Natural killer cell (primary cell): Measurements from ENCODE around the gene SLU7. TPM values are rescaled to one million over a fixed set of nuclear protein-coding genes. Genes with fewer than 3 reads are reported as not detected.
A peak's percentile ranks its signal among the peaks of the same experiment; 100 is the strongest.

Experiments
- ATAC-seq, 3 donors: fragments of 150-1000 bp in 2 of 3; fragments of 200-7000 bp in 1 of 3; cut with Tn5 transposase; 1 replicate in 1 of 3; 2 replicates in 2 of 3; pipeline ENCODE4 v1.10.0; 2021; ENCODE audit warnings: mild to moderate bottlenecking in 2 of 3, moderate library complexity in 2 of 3
- DNase-seq, 2 donors: peaks; one replicate each; pipeline versions ENCODE4 v3.0.0 to v3.0.0-alpha.2; 2013 to 2021; ENCODE audit warnings: mixed read lengths in 1 of 2
- H3K27ac ChIP-seq: one replicate; pipeline ENCODE4 v1.5.1; 2013; ENCODE audit warnings: mild to moderate bottlenecking, low read length
- H3K27me3 ChIP-seq: one replicate; pipeline ENCODE4 v1.6.1; 2013; ENCODE audit warnings: low read length; ENCODE audit not compliant: control insufficient read depth, insufficient read depth
- H3K36me3 ChIP-seq: one replicate; pipeline ENCODE4 v1.6.1; 2013; ENCODE audit warnings: low read length; ENCODE audit not compliant: control insufficient read depth, insufficient read depth
- H3K4me1 ChIP-seq: one replicate; pipeline ENCODE4 v1.6.1; 2013; ENCODE audit warnings: low read length; ENCODE audit not compliant: control insufficient read depth, insufficient read depth
- H3K4me3 ChIP-seq: one replicate; pipeline ENCODE4 v1.5.1; 2013; ENCODE audit warnings: low read length
- H3K9me3 ChIP-seq: one replicate; pipeline ENCODE4 v1.6.1; 2013; ENCODE audit warnings: low read length; ENCODE audit not compliant: control insufficient read depth, insufficient read depth
- H3K27ac Mint-ChIP-seq, 2 donors: one replicate each; pipeline ENCODE4 v1.8.0; 2022; ENCODE audit warnings: mild to moderate bottlenecking in 2 of 2, mixed read lengths in 2 of 2, moderate library complexity in 1 of 2
- H3K27me3 Mint-ChIP-seq, 2 donors: one replicate each; pipeline ENCODE4 v1.8.0; 2022; ENCODE audit warnings: low read depth in 2 of 2, mixed read lengths in 2 of 2
- H3K36me3 Mint-ChIP-seq: one replicate; pipeline ENCODE4 v1.8.0; 2022; ENCODE audit warnings: mixed read lengths
- H3K4me1 Mint-ChIP-seq, 2 donors: one replicate each; pipeline ENCODE4 v1.8.0; 2022; ENCODE audit warnings: mixed read lengths in 2 of 2
- H3K4me3 Mint-ChIP-seq: one replicate; pipeline ENCODE4 v1.8.0; 2022; ENCODE audit warnings: mild to moderate bottlenecking, moderate library complexity, mixed read lengths
- H3K9me3 Mint-ChIP-seq, 2 donors: one replicate each; pipeline ENCODE4 v1.8.0; 2022; ENCODE audit warnings: mixed read lengths in 2 of 2
- CTCF ChIP-seq: fragments of 200-600 bp; IDR thresholded peaks from one replicate; pipeline ENCODE4 v1.8.0; 2022; ENCODE audit warnings: antibody characterized with exemption
- WGBS: methylation state at CpG from one replicate; pipeline ENCODE4 v1.1.7; 2013; ENCODE audit warnings: missing lambda C conversion rate; ENCODE audit not compliant: insufficient coverage; 5-methylcytosine and 5-hydroxymethylcytosine counted together
- intact Hi-C: fragments of 100-400 bp; cut with micrococcal nuclease; formaldehyde crosslinking; loops from one replicate; pipeline ENCODE4 v1.14.2; 2022
- total RNA-seq, 4 donors: library from RNA; stranded (reverse); fragments of 120-200 nt in 1 of 4; gene quantifications; one replicate each; pipeline versions ENCODE4 v1.2.3 to v1.2.4, GENCODE V29; 2013 to 2022

Gene SLU7
- total RNA-seq, 3 donors from 2014 or later (not counting 1 experiment from before 2014, with no cell fraction given): 114 to 143 (median 118) TPM

- Histone ChIP-seq H3K9me3 (no peaks in the 10 kb centered on the region), H3K27me3 (peaks cover 21% of the 10 kb centered on the region), H3K36me3 (no peaks in the 10 kb centered on the region), H3K4me3 (no peak overlapping the region), H3K27ac (no peak overlapping the region), H3K4me1 (peaks cover 7% of the 10 kb centered on the region)
- H3K27ac Mint-ChIP-seq: no peak overlapping the region
- H3K27me3 Mint-ChIP-seq: peaks cover 60 to 84% of the 10 kb centered on the region in 2 donors
- no peak for TF ChIP-seq CTCF
- no peak overlapping the region for H3K4me3 Mint-ChIP-seq
- no peaks in the 10 kb centered on the region for H3K9me3 Mint-ChIP-seq
- no peak for ATAC-seq
- H3K36me3 Mint-ChIP-seq: no peaks in the 10 kb centered on the region
- DNase-seq: no peak
- intact Hi-C loops: no loop called here
- 67% methylated on average over 12 of the region's 12 CpGs for WGBS
- peaks cover 8 to 9% of the 10 kb centered on the region in 2 donors for H3K4me1 Mint-ChIP-seq
Observed at GRCh38 chr5:160370713-160371034, 48.2 kb downstream of the SLU7 start.

- DNase-seq (no peak), ATAC-seq (peak in 2 of 3 donors; percentile 38 to 46)
- TF ChIP-seq CTCF: no peak
- peak within 1 kb of the TSS; percentile 47 for H3K4me3 Mint-ChIP-seq
- Histone ChIP-seq H3K4me1 (peaks cover 7% of the 10 kb centered on the region), H3K4me3 (no peak within 1 kb of the TSS), H3K27ac (no peak within 1 kb of the TSS), H3K9me3 (no peaks in the 10 kb centered on the region), H3K36me3 (no peaks in the 10 kb centered on the region), H3K27me3 (peaks cover 21% of the 10 kb centered on the region)
- WGBS: 5% methylated on average over 45 of the region's 45 CpGs
- H3K27ac Mint-ChIP-seq: no peak within 1 kb of the TSS
- H3K9me3 Mint-ChIP-seq: no peaks in the 10 kb centered on the region
- peaks cover 8 to 9% of the 10 kb centered on the region in 2 donors for H3K4me1 Mint-ChIP-seq
- peaks cover 56 to 79% of the 10 kb centered on the region in 2 donors for H3K27me3 Mint-ChIP-seq
- no peaks in the 10 kb centered on the region for H3K36me3 Mint-ChIP-seq
- intact Hi-C loops: no loop called here
Observed at GRCh38 chr5:160369990-160370712, 48.7 kb downstream of the SLU7 start, which contains the start of gene C1QTNF2. Gene C1QTNF2 (minus strand): TSS chr5:160370626. CDS start chr5:160355011, 15,615 bp downstream.

DNA sequence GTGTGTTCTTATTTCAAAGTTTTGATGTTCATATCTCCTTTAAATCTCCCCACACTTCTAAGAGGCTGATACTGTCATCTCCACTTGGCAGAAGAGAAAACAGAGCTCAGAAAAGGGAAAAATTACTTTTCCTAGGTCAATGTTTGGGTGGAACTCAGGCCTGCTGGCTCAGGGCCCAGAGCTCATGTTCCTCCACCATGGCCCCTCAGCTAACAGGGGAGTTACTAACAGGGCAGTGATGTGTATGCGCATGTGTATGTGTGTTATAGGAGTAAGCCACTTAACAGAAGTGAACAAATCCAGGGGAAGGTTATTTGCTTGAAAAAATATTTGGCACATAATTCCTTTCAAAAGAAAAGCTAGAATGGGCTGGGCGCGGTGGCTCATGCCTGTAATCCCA lies 51.0 kb downstream of the SLU7 start:
- Mint-ChIP-seq H3K9me3 (no peaks in the 10 kb centered on the region), H3K4me3 (no peak overlapping the region), H3K4me1 (peaks cover 8 to 9% of the 10 kb centered on the region in 2 donors), H3K36me3 (no peaks in the 10 kb centered on the region), H3K27me3 (peaks cover 45 to 56% of the 10 kb centered on the region in 2 donors), H3K27ac (no peak overlapping the region)
- H3K27ac ChIP-seq: no peak overlapping the region
- DNase-seq: no peak
- WGBS: 98% methylated on average over 3 of the region's 3 CpGs
- H3K27me3 ChIP-seq: peaks cover 18% of the 10 kb centered on the region
- H3K4me1 ChIP-seq: peaks cover 7% of the 10 kb centered on the region
- H3K4me3 ChIP-seq: no peak overlapping the region
- no peak for TF ChIP-seq CTCF
- H3K9me3 ChIP-seq: no peaks in the 10 kb centered on the region
- no peaks in the 10 kb centered on the region for H3K36me3 ChIP-seq
- intact Hi-C loops: no loop called here
- no peak for ATAC-seq

- H3K9me3 Mint-ChIP-seq: no peaks in the 10 kb centered on the region
- H3K9me3 ChIP-seq: no peaks in the 10 kb centered on the region
- WGBS: 63% methylated on average over 2 of the region's 2 CpGs
- H3K36me3 Mint-ChIP-seq: no peaks in the 10 kb centered on the region
- H3K27me3 ChIP-seq: peaks cover 18% of the 10 kb centered on the region
- ATAC-seq: no peak
- H3K27ac Mint-ChIP-seq: no peak overlapping the region
- no peaks in the 10 kb centered on the region for H3K36me3 ChIP-seq
- H3K4me3 ChIP-seq: no peak overlapping the region
- H3K27me3 Mint-ChIP-seq: peaks cover 43 to 52% of the 10 kb centered on the region in 2 donors
- no peak for DNase-seq
- H3K4me1 Mint-ChIP-seq: peaks cover 8 to 9% of the 10 kb centered on the region in 2 donors
- intact Hi-C loops: no loop called here
- TF ChIP-seq CTCF: no peak
- H3K4me3 Mint-ChIP-seq: no peak overlapping the region
- H3K27ac ChIP-seq: no peak overlapping the region
- peaks cover 7% of the 10 kb centered on the region for H3K4me1 ChIP-seq
Observed at GRCh38 chr5:160367261-160367660, 51.6 kb downstream of the SLU7 start.
